Measurements from ENCODE around the gene GOLGA6L2.
A peak's percentile ranks its signal among the peaks of the same experiment; 100 is the strongest.

The GOLGA6L2 gene

GRCh38 chr15:23472033-23472432, 25.0 kb upstream of the GOLGA6L2 start:
- H3K4me3 ChIP-seq (replicated peaks in 1 of 2; ENCODE audit: low read depth in 2 of 2, low read length in 2 of 2): no peak overlapping the region
- DNase-seq (ENCODE audit: low read depth in 2 of 2): no peak
- no peak for TF ChIP-seq CTCF (IDR thresholded peaks at IDR 0.05; ENCODE audit: low read depth, low read length)

- peak; percentile 45 for DNase-seq (ENCODE audit: low read depth in 2 of 2)
- peak; percentile 10 for TF ChIP-seq CTCF (IDR thresholded peaks at IDR 0.05; ENCODE audit: low read depth, low read length)
- H3K4me3 ChIP-seq (replicated peaks in 1 of 2; ENCODE audit: low read depth in 2 of 2, low read length in 2 of 2): no peak overlapping the region
These were observed 20.1 kb upstream of the GOLGA6L2 start for GRCh38 chr15:23467110-23467600.

- TF ChIP-seq CTCF (IDR thresholded peaks at IDR 0.05; ENCODE audit: low read depth, low read length): no peak
- no peak overlapping the region for H3K4me3 ChIP-seq (replicated peaks in 1 of 2; ENCODE audit: low read depth in 2 of 2, low read length in 2 of 2)
- DNase-seq (ENCODE audit: low read depth in 2 of 2): no peak
These were observed 10.8 kb upstream of the GOLGA6L2 start for GRCh38 chr15:23457890-23458289.

GRCh38 chr15:23446215-23447106, 582 bp downstream of the GOLGA6L2 start:
- DNase-seq (ENCODE audit: low read depth in 2 of 2): no peak
- no peak for TF ChIP-seq CTCF (IDR thresholded peaks at IDR 0.05; ENCODE audit: low read depth, low read length)

GRCh38 chr15:23444269-23444668, 2.8 kb downstream of the GOLGA6L2 start:
- TF ChIP-seq CTCF (IDR thresholded peaks at IDR 0.05; ENCODE audit: low read depth, low read length): no peak

More at GRCh38 chr15:23446215-23447106, 582 bp downstream of the GOLGA6L2 start:
- H3K4me3 ChIP-seq (replicated peaks in 1 of 2; ENCODE audit: low read depth in 2 of 2, low read length in 2 of 2): no peak overlapping the region

GRCh38 chr15:23441204-23441603, 5.8 kb downstream of the GOLGA6L2 start:
- no peak for TF ChIP-seq CTCF (IDR thresholded peaks at IDR 0.05; ENCODE audit: low read depth, low read length)
- DNase-seq (ENCODE audit: low read depth in 2 of 2): no peak
- H3K4me3 ChIP-seq (replicated peaks in 1 of 2; ENCODE audit: low read depth in 2 of 2, low read length in 2 of 2): no peak overlapping the region

More at GRCh38 chr15:23444269-23444668, 2.8 kb downstream of the GOLGA6L2 start:
- no peak for DNase-seq (ENCODE audit: low read depth in 2 of 2)
- no peak overlapping the region for H3K4me3 ChIP-seq (replicated peaks in 1 of 2; ENCODE audit: low read depth in 2 of 2, low read length in 2 of 2)
